Measurements from ENCODE around the gene HERPUD2.
"Not testable (repeated sequence)": the region's sequence is repeated elsewhere in the genome, so short reads cannot be mapped to it uniquely, and the experiment has no call there.

HERPUD2 gene

GRCh38 chr7:35584990-35585389 lies 109.9 kb downstream of the HERPUD2 start:
- in situ Hi-C loops (cut with HindIII; ENCODE audit: low sequenced_read_pairs): no loop called here
- DNase-seq (ENCODE audit: low read depth): no peak
- TF ChIP-seq CTCF (IDR thresholded peaks at IDR 0.05; ENCODE audit: low read depth, low read length, missing control alignments): no peak
- no peak overlapping the region for H3K4me3 ChIP-seq (ENCODE audit: low read depth, low read length)

GRCh38 chr7:35584533-35584932 lies 110.4 kb downstream of the HERPUD2 start:
- DNase-seq (ENCODE audit: low read depth); in situ Hi-C loops (cut with HindIII; ENCODE audit: low sequenced_read_pairs); H3K4me3 ChIP-seq (ENCODE audit: low read depth, low read length): not testable (repeated sequence)
